GM19023 (cell line): ENCODE measurements around the gene PDAP1.
"Not testable (repeated sequence)": the region's sequence is repeated elsewhere in the genome, so short reads cannot be mapped to it uniquely, and the experiment has no call there.

Source experiments
- ATAC-seq: cut with Tn5 transposase; IDR thresholded peaks from one replicate; pipeline ENCODE4 v1.9.1; 2021; ENCODE audit warnings: mild to moderate bottlenecking, moderate library complexity; ENCODE audit not compliant: unreplicated experiment

The PDAP1 gene

DNA sequence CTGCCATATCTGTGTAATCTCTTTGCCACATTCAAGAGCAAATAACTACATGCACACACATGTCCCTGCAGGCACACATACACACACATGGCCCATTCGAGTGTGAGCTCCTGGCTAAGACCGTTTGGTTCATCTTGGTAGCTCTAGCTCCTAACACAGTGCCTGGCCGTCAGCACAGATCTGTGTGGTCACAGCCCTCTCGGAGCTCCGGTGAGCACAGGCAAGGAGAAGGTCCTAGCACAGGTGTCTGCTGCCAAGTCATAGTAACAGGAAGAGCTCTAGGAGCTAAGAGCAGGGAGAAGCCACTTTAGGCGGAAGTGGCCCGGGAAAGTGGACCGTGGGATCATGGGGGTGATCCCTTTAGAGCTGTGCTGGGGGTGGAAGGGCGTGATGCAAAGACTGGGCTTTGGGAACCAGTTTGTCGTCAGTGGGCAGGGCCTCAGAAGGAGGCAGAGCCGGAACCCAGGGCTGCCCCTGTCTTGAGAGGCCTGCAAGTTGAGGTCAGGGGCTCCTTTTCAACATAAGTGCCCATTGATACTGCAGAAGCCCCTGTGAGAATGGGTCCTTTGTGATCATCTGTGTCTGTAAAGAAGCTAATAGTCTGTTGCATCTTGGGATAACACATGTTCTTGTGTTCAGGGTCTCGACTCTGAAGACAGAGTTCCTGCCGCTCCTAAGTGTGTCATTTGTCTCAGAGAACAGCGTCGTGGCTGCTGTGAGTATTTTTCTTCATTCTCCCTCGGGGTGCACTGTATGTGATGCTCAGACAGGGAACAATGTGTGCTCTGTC lies 50.5 kb downstream of the PDAP1 start:
- no peak for ATAC-seq

GRCh38 chr7:99355098-99355497 lies 53.3 kb downstream of the PDAP1 start:
- no peak for ATAC-seq

DNA sequence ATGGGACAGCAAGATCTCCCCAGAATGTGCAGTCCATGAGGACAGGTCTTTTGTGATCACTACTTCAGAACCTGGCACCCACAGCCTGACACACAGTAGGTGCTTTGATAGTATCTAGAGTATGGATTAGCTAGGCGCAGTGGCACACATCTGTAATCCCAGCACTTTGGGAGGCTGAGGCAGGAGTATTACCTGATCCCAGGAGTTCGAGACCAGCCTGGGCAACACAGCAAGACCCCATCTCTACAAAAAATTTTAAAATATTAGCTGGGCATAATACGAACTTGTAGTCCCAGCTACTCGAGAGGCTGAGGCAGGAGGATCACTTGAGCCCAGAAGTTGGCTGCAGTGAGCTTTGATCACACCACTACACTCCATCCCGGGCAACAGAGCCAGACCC lies 56.1 kb downstream of the PDAP1 start:
- ATAC-seq: no peak

GRCh38 chr7:99350641-99351040 lies 57.8 kb downstream of the PDAP1 start:
- not testable (repeated sequence) for ATAC-seq
